Sigmoid colon (tissue), 4 donors: ENCODE measurements around the gene TAS1R3.

Experiments
- EP300 ChIP-seq, 4 donors: sonication (generic); formaldehyde crosslinking; IDR thresholded peaks; one replicate each; pipeline ENCODE4 v1.6.1; 2017; ENCODE audit warnings: antibody characterized with exemption in 4 of 4
- POLR2A ChIP-seq, 2 donors: fragments of 450-650 bp; IDR thresholded peaks; one replicate each; pipeline ENCODE4 v1.6.1; 2016; ENCODE audit warnings: antibody characterized with exemption in 2 of 2, mild to moderate bottlenecking in 2 of 2, moderate library complexity in 2 of 2
- POLR2AphosphoS5 ChIP-seq, 4 donors: sonication (generic); formaldehyde crosslinking; IDR thresholded peaks; one replicate each; pipeline ENCODE4 v1.6.1; 2017; ENCODE audit warnings: antibody characterized with exemption in 4 of 4
- TF ChIP-seq, protein P1 (sequence below), 4 experiments: fragments of 450-650 bp in 3 of 4; fragments of 200-600 bp in 1 of 4; IDR thresholded peaks; one replicate each; pipeline ENCODE4 v1.5.1; 2016 to 2019; ENCODE audit warnings: antibody characterized with exemption in 4 of 4, mild to moderate bottlenecking in 3 of 4, moderate library complexity in 2 of 4

DNA sequence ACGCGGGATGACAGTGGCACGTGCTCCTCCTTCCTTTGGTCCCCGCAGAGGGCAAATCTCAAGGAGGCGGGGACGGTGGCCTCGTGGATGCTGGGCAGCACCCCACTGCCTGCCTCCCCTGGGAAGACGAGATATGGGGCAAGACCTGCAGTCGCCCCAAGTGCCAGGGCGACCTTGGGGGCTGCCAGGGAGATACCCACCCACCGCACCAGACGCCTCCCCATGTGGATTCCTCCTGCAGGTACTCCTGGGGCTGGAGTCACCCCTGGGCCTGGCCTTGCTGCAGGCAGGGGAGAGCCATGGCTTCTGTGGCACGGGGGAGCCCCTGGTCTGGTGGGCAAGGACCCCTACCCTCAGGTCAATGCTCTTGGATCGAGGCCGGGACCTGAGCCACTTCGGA lies 49.8 kb downstream of the TAS1R3 start:
- TF ChIP-seq, protein P1, sequence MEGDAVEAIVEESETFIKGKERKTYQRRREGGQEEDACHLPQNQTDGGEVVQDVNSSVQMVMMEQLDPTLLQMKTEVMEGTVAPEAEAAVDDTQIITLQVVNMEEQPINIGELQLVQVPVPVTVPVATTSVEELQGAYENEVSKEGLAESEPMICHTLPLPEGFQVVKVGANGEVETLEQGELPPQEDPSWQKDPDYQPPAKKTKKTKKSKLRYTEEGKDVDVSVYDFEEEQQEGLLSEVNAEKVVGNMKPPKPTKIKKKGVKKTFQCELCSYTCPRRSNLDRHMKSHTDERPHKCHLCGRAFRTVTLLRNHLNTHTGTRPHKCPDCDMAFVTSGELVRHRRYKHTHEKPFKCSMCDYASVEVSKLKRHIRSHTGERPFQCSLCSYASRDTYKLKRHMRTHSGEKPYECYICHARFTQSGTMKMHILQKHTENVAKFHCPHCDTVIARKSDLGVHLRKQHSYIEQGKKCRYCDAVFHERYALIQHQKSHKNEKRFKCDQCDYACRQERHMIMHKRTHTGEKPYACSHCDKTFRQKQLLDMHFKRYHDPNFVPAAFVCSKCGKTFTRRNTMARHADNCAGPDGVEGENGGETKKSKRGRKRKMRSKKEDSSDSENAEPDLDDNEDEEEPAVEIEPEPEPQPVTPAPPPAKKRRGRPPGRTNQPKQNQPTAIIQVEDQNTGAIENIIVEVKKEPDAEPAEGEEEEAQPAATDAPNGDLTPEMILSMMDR (IDR thresholded peaks at IDR 0.05) = no peak
- TF ChIP-seq POLR2AphosphoS5 (IDR thresholded peaks at IDR 0.05) = no peak
- no peak for TF ChIP-seq POLR2A (IDR thresholded peaks at IDR 0.05)
- no peak for TF ChIP-seq EP300 (IDR thresholded peaks at IDR 0.05)
